Measurements from ENCODE around the gene KIRREL3.

KIRREL3 gene

GRCh38 chr11:126534141-126534805, 466.3 kb downstream of the KIRREL3 start:
- FAIRE-seq, result no peak

GRCh38 chr11:126533560-126533959, 467.0 kb downstream of the KIRREL3 start:
- TF ChIP-seq POU2F2 (IDR thresholded peaks at IDR 0.05; ENCODE audit: low read depth, low read length) (no peak), POLR2AphosphoS5 (IDR thresholded peaks at IDR 0.05; ENCODE audit: low read depth, low read length) (no peak)
- DNase-seq (ENCODE audit: insufficient read length, low spot score), result no peak
- no peak for FAIRE-seq

More at GRCh38 chr11:126534141-126534805, 466.3 kb downstream of the KIRREL3 start:
- TF ChIP-seq SPI1 (IDR thresholded peaks at IDR 0.05; ENCODE audit: low read depth, low read length) (no peak), PAX5 (IDR thresholded peaks at IDR 0.05; ENCODE audit: insufficient read depth, low read length, severe bottlenecking) (no peak), POU2F2 (IDR thresholded peaks at IDR 0.05; ENCODE audit: low read depth, low read length) (no peak), POLR2A (IDR thresholded peaks at IDR 0.05; ENCODE audit: low read depth, low read length) (no peak), TAF1 (IDR thresholded peaks at IDR 0.05; ENCODE audit: low read depth, low read length) (no peak), POLR2AphosphoS5 (IDR thresholded peaks at IDR 0.05; ENCODE audit: low read depth, low read length) (no peak)
- DNase-seq (ENCODE audit: insufficient read length, low spot score), result no peak

GRCh38 chr11:126530416-126530815, 470.2 kb downstream of the KIRREL3 start:
- TF ChIP-seq SPI1 (IDR thresholded peaks at IDR 0.05; ENCODE audit: low read depth, low read length), result no peak
- FAIRE-seq (no peak), DNase-seq (ENCODE audit: insufficient read length, low spot score) (no peak)

- DNase-seq (ENCODE audit: insufficient read length, low spot score), result no peak
- no peak for FAIRE-seq
- TF ChIP-seq TAF1 (IDR thresholded peaks at IDR 0.05; ENCODE audit: low read depth, low read length) (no peak), PAX5 (IDR thresholded peaks at IDR 0.05; ENCODE audit: insufficient read depth, low read length, severe bottlenecking) (no peak), POLR2AphosphoS5 (IDR thresholded peaks at IDR 0.05; ENCODE audit: low read depth, low read length) (no peak), SPI1 (IDR thresholded peaks at IDR 0.05; ENCODE audit: low read depth, low read length) (no peak), POU2F2 (IDR thresholded peaks at IDR 0.05; ENCODE audit: low read depth, low read length) (no peak), POLR2A (IDR thresholded peaks at IDR 0.05; ENCODE audit: low read depth, low read length) (no peak)
Observed at GRCh38 chr11:126529037-126529436, 471.5 kb downstream of the KIRREL3 start.

GRCh38 chr11:126528075-126528474, 472.5 kb downstream of the KIRREL3 start:
- FAIRE-seq, result no peak
- no peak for TF ChIP-seq POU2F2 (IDR thresholded peaks at IDR 0.05; ENCODE audit: low read depth, low read length)
- TF ChIP-seq PAX5 (IDR thresholded peaks at IDR 0.05; ENCODE audit: insufficient read depth, low read length, severe bottlenecking), result no peak
- no peak for TF ChIP-seq POLR2AphosphoS5 (IDR thresholded peaks at IDR 0.05; ENCODE audit: low read depth, low read length)
- TF ChIP-seq SPI1 (IDR thresholded peaks at IDR 0.05; ENCODE audit: low read depth, low read length), result no peak
- TF ChIP-seq TAF1 (IDR thresholded peaks at IDR 0.05; ENCODE audit: low read depth, low read length), result no peak
- TF ChIP-seq POLR2A (IDR thresholded peaks at IDR 0.05; ENCODE audit: low read depth, low read length), result no peak
- no peak for DNase-seq (ENCODE audit: insufficient read length, low spot score)

GRCh38 chr11:126527651-126528050, 472.9 kb downstream of the KIRREL3 start:
- FAIRE-seq, result no peak
- no peak for DNase-seq (ENCODE audit: insufficient read length, low spot score)
- TF ChIP-seq PAX5 (IDR thresholded peaks at IDR 0.05; ENCODE audit: insufficient read depth, low read length, severe bottlenecking) (no peak), SPI1 (IDR thresholded peaks at IDR 0.05; ENCODE audit: low read depth, low read length) (no peak), POU2F2 (IDR thresholded peaks at IDR 0.05; ENCODE audit: low read depth, low read length) (no peak), TAF1 (IDR thresholded peaks at IDR 0.05; ENCODE audit: low read depth, low read length) (no peak)

- DNase-seq (ENCODE audit: insufficient read length, low spot score) (no peak), FAIRE-seq (no peak)
- TF ChIP-seq POLR2A (IDR thresholded peaks at IDR 0.05; ENCODE audit: low read depth, low read length) (no peak), POU2F2 (IDR thresholded peaks at IDR 0.05; ENCODE audit: low read depth, low read length) (no peak), TAF1 (IDR thresholded peaks at IDR 0.05; ENCODE audit: low read depth, low read length) (no peak), POLR2AphosphoS5 (IDR thresholded peaks at IDR 0.05; ENCODE audit: low read depth, low read length) (no peak), SPI1 (IDR thresholded peaks at IDR 0.05; ENCODE audit: low read depth, low read length) (no peak), PAX5 (IDR thresholded peaks at IDR 0.05; ENCODE audit: insufficient read depth, low read length, severe bottlenecking) (no peak)
Observed at GRCh38 chr11:126526471-126526870, 474.1 kb downstream of the KIRREL3 start.

GRCh38 chr11:126525702-126526101, 474.9 kb downstream of the KIRREL3 start:
- TF ChIP-seq PAX5 (IDR thresholded peaks at IDR 0.05; ENCODE audit: insufficient read depth, low read length, severe bottlenecking) (no peak), POU2F2 (IDR thresholded peaks at IDR 0.05; ENCODE audit: low read depth, low read length) (no peak), POLR2A (IDR thresholded peaks at IDR 0.05; ENCODE audit: low read depth, low read length) (no peak), SPI1 (IDR thresholded peaks at IDR 0.05; ENCODE audit: low read depth, low read length) (no peak), POLR2AphosphoS5 (IDR thresholded peaks at IDR 0.05; ENCODE audit: low read depth, low read length) (no peak), TAF1 (IDR thresholded peaks at IDR 0.05; ENCODE audit: low read depth, low read length) (no peak)
- FAIRE-seq (no peak), DNase-seq (ENCODE audit: insufficient read length, low spot score) (no peak)

GRCh38 chr11:126525216-126525615, 475.4 kb downstream of the KIRREL3 start:
- DNase-seq (ENCODE audit: insufficient read length, low spot score) (no peak), FAIRE-seq (no peak)
- TF ChIP-seq POU2F2 (IDR thresholded peaks at IDR 0.05; ENCODE audit: low read depth, low read length), result no peak
- no peak for TF ChIP-seq TAF1 (IDR thresholded peaks at IDR 0.05; ENCODE audit: low read depth, low read length)
- TF ChIP-seq POLR2AphosphoS5 (IDR thresholded peaks at IDR 0.05; ENCODE audit: low read depth, low read length), result no peak
- TF ChIP-seq POLR2A (IDR thresholded peaks at IDR 0.05; ENCODE audit: low read depth, low read length), result no peak

- TF ChIP-seq POU2F2 (IDR thresholded peaks at IDR 0.05; ENCODE audit: low read depth, low read length) (no peak), TAF1 (IDR thresholded peaks at IDR 0.05; ENCODE audit: low read depth, low read length) (no peak), PAX5 (IDR thresholded peaks at IDR 0.05; ENCODE audit: insufficient read depth, low read length, severe bottlenecking) (no peak), POLR2AphosphoS5 (IDR thresholded peaks at IDR 0.05; ENCODE audit: low read depth, low read length) (no peak), POLR2A (IDR thresholded peaks at IDR 0.05; ENCODE audit: low read depth, low read length) (no peak), SPI1 (IDR thresholded peaks at IDR 0.05; ENCODE audit: low read depth, low read length) (no peak)
- FAIRE-seq, result no peak
- DNase-seq (ENCODE audit: insufficient read length, low spot score), result no peak
Observed at GRCh38 chr11:126523441-126524205, 476.9 kb downstream of the KIRREL3 start.
